Ovary (tissue), 9 donors: ENCODE data around the gene PLPP6. TPM values are rescaled to one million over a fixed set of nuclear protein-coding genes. Genes with fewer than 3 reads are reported as not detected.

Source experiments
- DNase-seq, 5 donors: peaks; one replicate each; pipeline ENCODE4 v3.0.0-alpha.2; 2019 to 2020
- H3K27ac ChIP-seq, 2 donors: fragments of 200-600 bp; one replicate each; pipeline versions ENCODE4 v1.5.1 to v1.8.0; 2019 to 2022
- H3K27me3 ChIP-seq: fragments of 200-600 bp; one replicate; pipeline ENCODE4 v1.8.0; 2022
- H3K36me3 ChIP-seq: fragments of 200-600 bp; sonication (generic); one replicate; pipeline ENCODE4 v1.5.1; 2019
- H3K4me1 ChIP-seq: one replicate; pipeline ENCODE4 v1.8.1; 2013; ENCODE audit warnings: mild to moderate bottlenecking, moderate library complexity; ENCODE audit not compliant: insufficient read depth
- H3K4me3 ChIP-seq: fragments of 200-600 bp; sonication (generic); one replicate; pipeline ENCODE4 v1.5.1; 2017
- H3K9me3 ChIP-seq, 2 donors: fragments of 200-600 bp in 1 of 2; sonication (generic) in 1 of 2; one replicate each; pipeline versions ENCODE4 v1.5.1 to v1.8.1; 2013 to 2019; ENCODE audit warnings: mild to moderate bottlenecking in 1 of 2, moderate library complexity in 1 of 2
- EP300 ChIP-seq: sonication (generic); formaldehyde crosslinking; IDR thresholded peaks from one replicate; pipeline ENCODE4 v1.6.1; 2017; ENCODE audit warnings: antibody characterized with exemption
- POLR2A ChIP-seq: fragments of 450-650 bp; IDR thresholded peaks from one replicate; pipeline ENCODE4 v1.6.1; 2017; ENCODE audit warnings: antibody characterized with exemption, mild to moderate bottlenecking, moderate library complexity
- WGBS, 3 donors: extraction: QIAGEN DNeasy Blood & Tissue Kit in 1 of 3; methylation state at CpG; one replicate each; pipeline versions ENCODE4 v1.1.5 to v1.1.7; 2013 to 2017; 5-methylcytosine and 5-hydroxymethylcytosine counted together
- intact Hi-C, 4 donors: fragments of 100-400 bp; cut with DNase I; formaldehyde crosslinking; loops; one replicate each; pipeline versions ENCODE4 v1.11.0 to v1.15.1; 2022 to 2023
- polyA plus RNA-seq, 2 donors: library from polyadenylated mRNA; stranded (reverse); fragments of 200-250 nt in 1 of 2; fragments of 350-450 nt in 1 of 2; fragmentation: Illumina TruSeq in 1 of 2; extraction: RNeasy Lipid Tissue Mini Kit (QIAGEN cat#74804) in 1 of 2; gene quantifications; one replicate each; pipeline ENCODE4 v1.2.3, GENCODE V29; 2013 to 2014
- total RNA-seq, 7 donors: library from RNA; depleted of rRNA in 2 of 7; stranded (reverse); fragments of >200 nt in 2 of 7; fragmentation: NEBNext Ultra II Directional in 3 of 7; extraction: Animal tissue kit (Norgen Biotek cat#: 25700) in 3 of 7; gene quantifications; one replicate each; pipeline versions ENCODE4 v1.1.0 to v1.2.4, GENCODE V29; 2016 to 2023
- TF ChIP-seq, protein P1 (sequence below), 3 donors: fragments of 450-650 bp in 2 of 3; fragments of 200-600 bp in 1 of 3; IDR thresholded peaks; one replicate each; pipeline versions ENCODE4 v1.5.1 to v1.8.0; 2016 to 2022; ENCODE audit warnings: antibody characterized with exemption in 3 of 3, mild to moderate bottlenecking in 1 of 3
- donor health status: DM: no; HTN: no; CAD: no; lungs with moderate emphysema.
- donor health status: DM: no; HTN: no; CAD: no.
- donor health status: Bipolar disorder and iron deficiency.
- donor health status: DM: yes; HTN: yes; CAD: no.
- donor health status: DM: no; HTN: no; CAD: no.
- donor health status: DM: yes; HTN: yes; CAD: no.

Gene PLPP6
- total and polyA plus RNA-seq, 9 donors, result 4.6 to 10.0 (median 5.3) TPM

DNA sequence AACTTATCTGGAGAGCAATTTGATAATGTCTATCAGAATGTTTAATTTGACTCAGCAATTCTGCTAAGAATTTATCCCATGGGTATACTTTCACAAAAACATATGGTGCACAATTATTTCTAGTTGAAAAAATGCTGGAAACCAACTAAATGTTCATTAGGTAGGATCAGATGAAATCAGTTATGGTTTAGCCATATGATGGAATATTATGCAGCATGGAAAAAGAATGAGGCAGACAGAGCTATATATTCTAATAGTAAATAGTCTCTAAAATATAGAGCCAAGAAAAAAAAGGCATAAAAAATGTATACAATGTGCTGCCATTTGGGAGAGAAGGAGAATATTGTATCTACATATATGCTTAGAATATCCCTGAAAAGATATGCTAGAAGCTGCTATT is 7.8 kb downstream of the PLPP6 start:
- Histone ChIP-seq H3K27me3 (no peaks in the 10 kb centered on the region), H3K9me3 (no peaks in the 10 kb centered on the region), H3K4me1 (no peaks in the 10 kb centered on the region), H3K4me3 (no peak overlapping the region), H3K27ac (no peak overlapping the region), H3K36me3 (no peaks in the 10 kb centered on the region)
- intact Hi-C loops, result loop anchor here (10.0 kb wide), 4 partner anchors 75 to 955 kb away; partner anchors contain the start of genes AK3 (in 2 of the 4), JAK2 (in 1 of the 4) and RIC1 (in 1 of the 4)
- no peak for DNase-seq
- TF ChIP-seq, protein P1, sequence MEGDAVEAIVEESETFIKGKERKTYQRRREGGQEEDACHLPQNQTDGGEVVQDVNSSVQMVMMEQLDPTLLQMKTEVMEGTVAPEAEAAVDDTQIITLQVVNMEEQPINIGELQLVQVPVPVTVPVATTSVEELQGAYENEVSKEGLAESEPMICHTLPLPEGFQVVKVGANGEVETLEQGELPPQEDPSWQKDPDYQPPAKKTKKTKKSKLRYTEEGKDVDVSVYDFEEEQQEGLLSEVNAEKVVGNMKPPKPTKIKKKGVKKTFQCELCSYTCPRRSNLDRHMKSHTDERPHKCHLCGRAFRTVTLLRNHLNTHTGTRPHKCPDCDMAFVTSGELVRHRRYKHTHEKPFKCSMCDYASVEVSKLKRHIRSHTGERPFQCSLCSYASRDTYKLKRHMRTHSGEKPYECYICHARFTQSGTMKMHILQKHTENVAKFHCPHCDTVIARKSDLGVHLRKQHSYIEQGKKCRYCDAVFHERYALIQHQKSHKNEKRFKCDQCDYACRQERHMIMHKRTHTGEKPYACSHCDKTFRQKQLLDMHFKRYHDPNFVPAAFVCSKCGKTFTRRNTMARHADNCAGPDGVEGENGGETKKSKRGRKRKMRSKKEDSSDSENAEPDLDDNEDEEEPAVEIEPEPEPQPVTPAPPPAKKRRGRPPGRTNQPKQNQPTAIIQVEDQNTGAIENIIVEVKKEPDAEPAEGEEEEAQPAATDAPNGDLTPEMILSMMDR (IDR thresholded peaks at IDR 0.05), result no peak
- no peak for TF ChIP-seq EP300
- no peak for TF ChIP-seq POLR2A

DNA sequence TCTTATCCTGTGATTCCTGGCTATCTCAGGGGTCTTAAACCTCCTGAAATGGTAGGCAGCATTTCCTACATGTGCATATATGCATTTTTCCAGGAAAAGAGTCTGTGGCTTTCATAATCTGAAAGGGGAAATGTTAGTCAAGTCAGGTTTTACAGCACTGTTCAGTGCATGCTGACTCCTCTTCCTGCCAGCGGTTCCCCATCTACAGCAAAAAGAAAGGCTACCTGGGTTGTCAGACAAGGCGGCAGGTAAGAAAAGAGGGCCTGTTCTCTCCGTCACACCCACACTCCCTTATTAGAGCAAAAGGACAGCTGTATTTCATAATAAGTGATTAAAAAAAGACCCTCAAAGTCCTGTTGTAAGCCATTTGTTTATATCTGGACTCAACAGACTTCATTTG is 8.5 kb downstream of the PLPP6 start:
- Histone ChIP-seq H3K4me3 (no peak overlapping the region), H3K36me3 (no peaks in the 10 kb centered on the region), H3K27ac (no peak overlapping the region), H3K9me3 (no peaks in the 10 kb centered on the region), H3K4me1 (no peaks in the 10 kb centered on the region), H3K27me3 (no peaks in the 10 kb centered on the region)
- DNase-seq, result no peak
- TF ChIP-seq POLR2A (no peak), EP300 (no peak)
- TF ChIP-seq, protein P1 (IDR thresholded peaks at IDR 0.05), result no peak
- 88 to 96% (median 93%) methylated on average over 3 of the region's 3 CpGs for WGBS, 3 donors
- intact Hi-C loops, result loop anchor here in 1 of 4 donors (10.0 kb wide), 1 partner anchor 314 kb away; the partner anchor contains the start of gene JAK2

DNA sequence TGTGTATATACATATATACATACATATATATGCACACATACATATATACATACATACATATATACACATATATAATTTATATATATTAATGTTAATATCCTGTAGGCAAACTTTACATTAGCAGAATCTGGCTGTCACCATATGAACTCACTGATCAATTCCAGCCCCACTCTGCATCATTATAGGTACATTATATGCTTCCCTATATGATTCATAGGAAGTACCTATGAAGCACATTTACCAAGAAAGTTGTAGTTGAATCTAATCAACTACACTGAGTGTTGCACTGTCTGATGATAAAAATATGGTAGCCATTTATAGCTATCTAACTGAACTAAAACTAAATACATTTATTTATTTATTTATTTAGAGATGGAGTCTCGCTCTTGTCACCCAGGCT is 9.6 kb downstream of the PLPP6 start:
- WGBS, 3 donors, result 93 to 100% (median 94%) methylated on average over 1 of the region's 1 CpG
- Histone ChIP-seq H3K4me3 (no peak overlapping the region), H3K27ac (no peak overlapping the region), H3K4me1 (no peaks in the 10 kb centered on the region), H3K27me3 (no peaks in the 10 kb centered on the region), H3K9me3 (no peaks in the 10 kb centered on the region), H3K36me3 (no peaks in the 10 kb centered on the region)
- no peak for DNase-seq
- intact Hi-C loops, result loop anchor here in 1 of 4 donors (10.0 kb wide), 1 partner anchor 313 kb away; the partner anchor contains the start of gene JAK2
- TF ChIP-seq EP300 (no peak), POLR2A (no peak)
- TF ChIP-seq, protein P1 (IDR thresholded peaks at IDR 0.05), result no peak

DNA sequence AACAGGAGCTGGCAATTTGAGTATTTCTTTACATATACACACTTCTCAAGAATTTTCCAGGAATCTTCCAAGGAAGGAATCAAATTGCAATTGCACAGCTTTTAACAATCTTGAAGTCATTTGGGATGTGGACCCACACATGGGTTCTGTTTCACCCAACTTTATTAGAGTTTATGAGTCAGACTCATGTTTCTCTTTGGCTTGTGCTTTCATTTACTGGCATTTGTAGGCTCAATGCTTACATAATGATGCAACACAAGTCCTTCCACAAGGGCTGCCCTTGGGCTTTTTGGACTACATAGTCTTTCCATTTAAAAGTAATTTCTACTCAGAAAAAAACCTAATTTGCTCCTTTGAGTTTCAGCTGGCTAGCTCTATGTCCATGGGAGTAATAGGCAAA is 12.7 kb downstream of the PLPP6 start:
- Histone ChIP-seq H3K36me3 (no peaks in the 10 kb centered on the region), H3K9me3 (no peaks in the 10 kb centered on the region), H3K4me1 (peaks cover 1% of the 10 kb centered on the region), H3K27ac (no peak overlapping the region), H3K4me3 (no peak overlapping the region), H3K27me3 (no peaks in the 10 kb centered on the region)
- DNase-seq, result no peak
- TF ChIP-seq EP300 (no peak), POLR2A (no peak)
- TF ChIP-seq, protein P1 (IDR thresholded peaks at IDR 0.05), result no peak
- intact Hi-C loops, result loop anchor here in 2 of 4 donors (5.0 to 10.0 kb wide), 2 partner anchors 68 to 310 kb away; partner anchors contain the start of genes AK3 (in 2 of the 2) and JAK2 (in 1 of the 2)
